Liver (tissue), 9 donors: ENCODE measurements around the gene FAM171A1. TPM values are rescaled to one million over a fixed set of nuclear protein-coding genes. Genes with fewer than 3 reads are reported as not detected.

Experiments
- DNase-seq: peaks from one replicate; pipeline ENCODE4 v3.0.0-alpha.2; 2017; ENCODE audit warnings: low spot score
- H3K27ac ChIP-seq, 2 donors: one replicate each; pipeline ENCODE4 v1.7.0; 2013; ENCODE audit warnings: inconsistent platforms in 2 of 2, low read length in 2 of 2, control low read depth in 1 of 2, low read depth in 1 of 2, mild to moderate bottlenecking in 1 of 2
- H3K27me3 ChIP-seq, 4 donors: one replicate each; pipeline versions ENCODE4 v1.6.1 to v1.7.0; 2013; ENCODE audit warnings: low read length in 3 of 4, inconsistent platforms in 1 of 4, mild to moderate bottlenecking in 1 of 4, moderate library complexity in 1 of 4; ENCODE audit not compliant: control insufficient read depth in 4 of 4, insufficient read depth in 4 of 4
- H3K36me3 ChIP-seq, 4 donors: one replicate each; pipeline versions ENCODE4 v1.6.1 to v1.7.0; 2013; ENCODE audit warnings: low read length in 3 of 4, mild to moderate bottlenecking in 3 of 4, low read depth in 1 of 4, moderate library complexity in 1 of 4; ENCODE audit not compliant: control insufficient read depth in 4 of 4, insufficient read depth in 3 of 4
- H3K4me1 ChIP-seq, 4 donors: one replicate each; pipeline versions ENCODE4 v1.6.1 to v1.7.0; 2013; ENCODE audit warnings: low read length in 3 of 4, mild to moderate bottlenecking in 3 of 4, moderate library complexity in 1 of 4; ENCODE audit not compliant: control insufficient read depth in 4 of 4, insufficient read depth in 4 of 4
- H3K4me3 ChIP-seq, 3 donors: one replicate each; pipeline versions ENCODE4 v1.6.1 to v1.7.0; 2013; ENCODE audit warnings: low read length in 3 of 3, control low read depth in 1 of 3, low read depth in 1 of 3, mild to moderate bottlenecking in 1 of 3
- H3K9ac ChIP-seq, 2 donors: one replicate each; pipeline ENCODE4 v1.7.0; 2013; ENCODE audit warnings: low read length in 2 of 2, mild to moderate bottlenecking in 2 of 2, moderate library complexity in 2 of 2, control low read depth in 1 of 2, low read depth in 1 of 2
- H3K9me3 ChIP-seq, 4 donors: one replicate each; pipeline versions ENCODE4 v1.6.1 to v1.7.0; 2013; ENCODE audit warnings: low read length in 3 of 4; ENCODE audit not compliant: control insufficient read depth in 4 of 4
- EGR1 ChIP-seq, 2 donors: IDR thresholded peaks; 2 replicates each; pipeline ENCODE4 v1.6.1; 2016 to 2018; ENCODE audit warnings: antibody characterized with exemption in 2 of 2, low read depth in 2 of 2
- FOXA2 ChIP-seq: IDR thresholded peaks from 2 replicates; pipeline ENCODE4 v1.6.1; 2016; ENCODE audit warnings: antibody characterized with exemption
- GABPA ChIP-seq, 2 donors: IDR thresholded peaks in 1 of 2; conservative IDR thresholded peaks in 1 of 2; 2 replicates each; pipeline ENCODE4 v1.6.1; 2016; ENCODE audit warnings: antibody characterized with exemption in 2 of 2, mild to moderate bottlenecking in 1 of 2, moderate library complexity in 1 of 2
- HNF4A ChIP-seq, 2 donors: conservative IDR thresholded peaks; 2 replicates each; pipeline ENCODE4 v1.6.1; 2016; ENCODE audit warnings: antibody characterized with exemption in 2 of 2, mild to moderate bottlenecking in 2 of 2
- HNF4G ChIP-seq: IDR thresholded peaks from 2 replicates; pipeline ENCODE4 v1.6.1; 2016; ENCODE audit warnings: antibody characterized with exemption
- JUND ChIP-seq, 2 donors: IDR thresholded peaks; 2 replicates each; pipeline ENCODE4 v1.6.1; 2016; ENCODE audit warnings: antibody characterized with exemption in 2 of 2
- NR2F2 ChIP-seq: IDR thresholded peaks from 2 replicates; pipeline ENCODE4 v1.6.1; 2016; ENCODE audit warnings: antibody characterized with exemption
- RAD21 ChIP-seq, 2 donors: IDR thresholded peaks; 2 replicates each; pipeline ENCODE4 v1.6.1; 2016; ENCODE audit warnings: antibody characterized with exemption in 2 of 2, mild to moderate bottlenecking in 2 of 2
- RXRA ChIP-seq, 2 donors: IDR thresholded peaks; 2 replicates each; pipeline ENCODE4 v1.6.1; 2017 to 2018; ENCODE audit warnings: antibody characterized with exemption in 2 of 2, mild to moderate bottlenecking in 1 of 2
- SP1 ChIP-seq: IDR thresholded peaks from 2 replicates; pipeline ENCODE4 v1.6.1; 2018; ENCODE audit warnings: antibody characterized with exemption, mild to moderate bottlenecking
- TAF1 ChIP-seq: conservative IDR thresholded peaks from 2 replicates; pipeline ENCODE4 v1.6.1; 2016; ENCODE audit warnings: antibody characterized with exemption, mild to moderate bottlenecking
- YY1 ChIP-seq: IDR thresholded peaks from 2 replicates; pipeline ENCODE4 v1.6.1; 2016; ENCODE audit warnings: antibody characterized with exemption, mild to moderate bottlenecking
- ZBTB33 ChIP-seq: IDR thresholded peaks from 2 replicates; pipeline ENCODE4 v1.6.1; 2016; ENCODE audit warnings: antibody characterized with exemption
- WGBS: extraction: QIAGEN DNeasy Blood & Tissue Kit; methylation state at CpG from one replicate; pipeline ENCODE4 v1.1.7; 2013; 5-methylcytosine and 5-hydroxymethylcytosine counted together
- polyA plus RNA-seq, 2 donors: library from polyadenylated mRNA; stranded (reverse) in 1 of 2; unstranded in 1 of 2; fragments of 200-250 nt in 1 of 2; fragments of >200 nt in 1 of 2; fragmentation: Nextera tagmentation in 1 of 2; extraction: Ambion mirVana in 1 of 2; gene quantifications; one replicate each; pipeline versions ENCODE4 v1.2.1 to v1.2.3, GENCODE V29; 2013 to 2015
- total RNA-seq, 2 donors: library from RNA; depleted of rRNA; stranded (reverse); fragments of >200 nt; gene quantifications; one replicate each; pipeline ENCODE4 v1.2.3, GENCODE V29; 2014
- TF ChIP-seq, protein P1 (sequence below): fragments of 150-350 bp; IDR thresholded peaks from 2 replicates; pipeline ENCODE4 v1.5.1; 2017; ENCODE audit warnings: improper control_type of control experiment, low read depth, low read length; ENCODE audit not compliant: missing input control
- TF ChIP-seq, protein P2 (sequence below): IDR thresholded peaks from 2 replicates; pipeline ENCODE4 v1.6.1; 2016; ENCODE audit warnings: antibody characterized with exemption
- TF ChIP-seq, protein P3 (sequence below): IDR thresholded peaks from 2 replicates; pipeline ENCODE4 v1.6.1; 2016; ENCODE audit warnings: antibody characterized with exemption, mild to moderate bottlenecking
- donor health status: healthy.
- donor health status: healthy.
- donor health status: healthy.
- donor health status: healthy.
- donor health status: healthy.

The FAM171A1 gene
- total and polyA plus RNA-seq, 4 donors, result 2.5 to 10.2 (median 7.7) TPM

DNA sequence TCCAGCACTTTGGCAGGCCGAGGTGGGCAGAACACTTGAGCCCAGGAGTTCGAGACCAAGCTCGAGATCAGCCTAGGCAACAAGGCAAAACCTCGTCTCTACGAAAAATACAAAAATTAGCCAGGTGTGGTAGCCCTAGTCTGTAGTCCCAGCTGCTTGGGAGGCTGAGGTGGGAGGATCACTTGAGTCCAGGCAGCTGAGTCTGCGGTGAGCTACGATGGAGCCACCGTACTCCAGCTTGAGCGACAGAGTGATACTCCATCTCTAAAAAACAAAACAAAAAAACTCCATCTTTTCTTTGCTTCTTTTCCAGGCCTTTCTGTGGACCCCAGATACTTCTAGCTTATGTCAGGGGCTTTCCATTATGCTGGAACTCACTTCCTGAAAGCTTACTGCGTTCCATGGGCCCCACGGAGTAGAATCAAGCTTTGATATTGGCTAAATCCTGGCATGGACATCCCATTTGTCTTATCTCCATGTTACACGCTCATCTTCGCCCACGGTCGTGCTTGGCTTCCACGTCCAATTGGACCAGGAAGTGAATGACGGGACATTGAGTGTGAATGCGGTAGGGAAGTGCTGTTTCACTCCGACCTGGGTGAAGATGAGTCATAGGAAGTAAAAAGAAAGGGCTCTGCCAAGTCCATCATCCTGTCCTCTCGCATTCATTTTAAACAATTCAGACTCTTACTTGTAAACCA, 45.7 kb downstream of the FAM171A1 start:
- no peaks in the 10 kb centered on the region for H3K27me3 ChIP-seq
- H3K4me3 ChIP-seq, result no peak overlapping the region
- no peak overlapping the region for H3K9ac ChIP-seq
- WGBS, result 79% methylated on average over 20 of the region's 20 CpGs
- H3K9me3 ChIP-seq, result no peaks in the 10 kb centered on the region
- H3K27ac ChIP-seq, result no peak overlapping the region
- no peak for DNase-seq
- TF ChIP-seq HNF4G (no peak), RXRA (IDR thresholded peaks at IDR 0.05) (no peak), EGR1 (IDR thresholded peaks at IDR 0.05; ENCODE audit: low read depth in 2 of 2) (no peak), FOXA2 (no peak), RAD21 (IDR thresholded peaks at IDR 0.05) (no peak), YY1 (no peak), TAF1 (no peak), ZBTB33 (no peak), GABPA (IDR thresholded peaks at IDR 0.05 in 1 of 2, conservative IDR thresholded peaks at IDR 0.05 in 1 of 2) (no peak), HNF4A (conservative IDR thresholded peaks at IDR 0.05) (no peak), JUND (IDR thresholded peaks at IDR 0.05) (peak; percentile 62 to 64), NR2F2 (no peak), SP1 (no peak)
- TF ChIP-seq, protein P1, sequence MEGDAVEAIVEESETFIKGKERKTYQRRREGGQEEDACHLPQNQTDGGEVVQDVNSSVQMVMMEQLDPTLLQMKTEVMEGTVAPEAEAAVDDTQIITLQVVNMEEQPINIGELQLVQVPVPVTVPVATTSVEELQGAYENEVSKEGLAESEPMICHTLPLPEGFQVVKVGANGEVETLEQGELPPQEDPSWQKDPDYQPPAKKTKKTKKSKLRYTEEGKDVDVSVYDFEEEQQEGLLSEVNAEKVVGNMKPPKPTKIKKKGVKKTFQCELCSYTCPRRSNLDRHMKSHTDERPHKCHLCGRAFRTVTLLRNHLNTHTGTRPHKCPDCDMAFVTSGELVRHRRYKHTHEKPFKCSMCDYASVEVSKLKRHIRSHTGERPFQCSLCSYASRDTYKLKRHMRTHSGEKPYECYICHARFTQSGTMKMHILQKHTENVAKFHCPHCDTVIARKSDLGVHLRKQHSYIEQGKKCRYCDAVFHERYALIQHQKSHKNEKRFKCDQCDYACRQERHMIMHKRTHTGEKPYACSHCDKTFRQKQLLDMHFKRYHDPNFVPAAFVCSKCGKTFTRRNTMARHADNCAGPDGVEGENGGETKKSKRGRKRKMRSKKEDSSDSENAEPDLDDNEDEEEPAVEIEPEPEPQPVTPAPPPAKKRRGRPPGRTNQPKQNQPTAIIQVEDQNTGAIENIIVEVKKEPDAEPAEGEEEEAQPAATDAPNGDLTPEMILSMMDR, result no peak
- TF ChIP-seq, protein P2, sequence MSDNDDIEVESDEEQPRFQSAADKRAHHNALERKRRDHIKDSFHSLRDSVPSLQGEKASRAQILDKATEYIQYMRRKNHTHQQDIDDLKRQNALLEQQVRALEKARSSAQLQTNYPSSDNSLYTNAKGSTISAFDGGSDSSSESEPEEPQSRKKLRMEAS, result peak; percentile 14
- TF ChIP-seq, protein P3, sequence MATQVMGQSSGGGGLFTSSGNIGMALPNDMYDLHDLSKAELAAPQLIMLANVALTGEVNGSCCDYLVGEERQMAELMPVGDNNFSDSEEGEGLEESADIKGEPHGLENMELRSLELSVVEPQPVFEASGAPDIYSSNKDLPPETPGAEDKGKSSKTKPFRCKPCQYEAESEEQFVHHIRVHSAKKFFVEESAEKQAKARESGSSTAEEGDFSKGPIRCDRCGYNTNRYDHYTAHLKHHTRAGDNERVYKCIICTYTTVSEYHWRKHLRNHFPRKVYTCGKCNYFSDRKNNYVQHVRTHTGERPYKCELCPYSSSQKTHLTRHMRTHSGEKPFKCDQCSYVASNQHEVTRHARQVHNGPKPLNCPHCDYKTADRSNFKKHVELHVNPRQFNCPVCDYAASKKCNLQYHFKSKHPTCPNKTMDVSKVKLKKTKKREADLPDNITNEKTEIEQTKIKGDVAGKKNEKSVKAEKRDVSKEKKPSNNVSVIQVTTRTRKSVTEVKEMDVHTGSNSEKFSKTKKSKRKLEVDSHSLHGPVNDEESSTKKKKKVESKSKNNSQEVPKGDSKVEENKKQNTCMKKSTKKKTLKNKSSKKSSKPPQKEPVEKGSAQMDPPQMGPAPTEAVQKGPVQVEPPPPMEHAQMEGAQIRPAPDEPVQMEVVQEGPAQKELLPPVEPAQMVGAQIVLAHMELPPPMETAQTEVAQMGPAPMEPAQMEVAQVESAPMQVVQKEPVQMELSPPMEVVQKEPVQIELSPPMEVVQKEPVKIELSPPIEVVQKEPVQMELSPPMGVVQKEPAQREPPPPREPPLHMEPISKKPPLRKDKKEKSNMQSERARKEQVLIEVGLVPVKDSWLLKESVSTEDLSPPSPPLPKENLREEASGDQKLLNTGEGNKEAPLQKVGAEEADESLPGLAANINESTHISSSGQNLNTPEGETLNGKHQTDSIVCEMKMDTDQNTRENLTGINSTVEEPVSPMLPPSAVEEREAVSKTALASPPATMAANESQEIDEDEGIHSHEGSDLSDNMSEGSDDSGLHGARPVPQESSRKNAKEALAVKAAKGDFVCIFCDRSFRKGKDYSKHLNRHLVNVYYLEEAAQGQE, result no peak
- peaks cover 0 to 11% (median 3%) of the 10 kb centered on the region in 4 donors for H3K4me1 ChIP-seq
- no peaks in the 10 kb centered on the region for H3K36me3 ChIP-seq
